ENCODE results near the gene XPNPEP2.

XPNPEP2 gene

GRCh38 chrX:129791961-129792570, 53.3 kb downstream of the XPNPEP2 start:
- Histone ChIP-seq H3K36me3 (ENCODE audit: control insufficient read depth in 5 of 5, insufficient read depth in 5 of 5, low read length in 5 of 5) (peaks cover 0 to 12% (median 0%) of the 10 kb centered on the region in 5 donors), H3K4me3 (ENCODE audit: low read depth in 1 of 5, low read length in 5 of 5) (no peak overlapping the region)

DNA sequence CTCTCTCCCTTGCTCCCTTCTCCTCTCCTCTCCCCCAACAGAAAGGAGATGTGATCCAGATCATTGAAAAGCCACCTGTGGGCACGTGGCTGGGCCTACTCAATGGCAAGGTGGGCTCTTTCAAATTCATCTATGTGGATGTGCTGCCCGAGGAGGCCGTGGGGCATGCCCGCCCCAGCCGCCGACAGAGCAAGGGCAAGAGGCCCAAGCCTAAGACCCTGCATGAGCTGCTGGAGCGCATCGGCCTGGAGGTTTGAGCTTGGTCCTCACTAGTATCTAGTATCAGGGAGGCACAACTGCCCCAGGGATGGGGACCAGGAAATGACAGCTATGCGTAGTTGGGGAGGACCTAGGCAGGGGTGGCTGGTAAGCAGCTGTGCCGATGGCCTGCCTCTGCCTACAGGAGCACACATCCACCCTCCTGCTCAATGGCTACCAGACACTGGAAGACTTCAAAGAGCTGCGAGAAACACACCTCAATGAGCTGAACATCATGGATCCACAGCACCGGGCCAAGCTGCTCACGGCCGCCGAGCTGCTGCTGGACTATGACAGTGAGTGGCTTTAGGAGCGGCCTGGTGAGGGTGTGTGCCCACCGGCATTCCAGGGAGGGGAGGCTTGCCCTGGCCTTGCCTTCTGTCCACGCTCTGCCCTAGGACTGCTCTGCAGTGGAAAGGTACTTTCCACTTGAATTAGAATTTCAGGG, 54.0 kb downstream of the XPNPEP2 start:
- peaks cover 0 to 3% (median 0%) of the 10 kb centered on the region in 5 donors for H3K9me3 ChIP-seq (ENCODE audit: control insufficient read depth in 5 of 5, low read length in 5 of 5)
- H3K4me1 ChIP-seq (ENCODE audit: control insufficient read depth in 5 of 5, insufficient read depth in 5 of 5, low read length in 5 of 5), result peaks cover 0 to 3% (median 3%) of the 10 kb centered on the region in 5 donors
- peaks cover 0 to 12% (median 0%) of the 10 kb centered on the region in 5 donors for H3K36me3 ChIP-seq (ENCODE audit: control insufficient read depth in 5 of 5, insufficient read depth in 5 of 5, low read length in 5 of 5)
- no peak overlapping the region for H3K27ac ChIP-seq (ENCODE audit: low read depth, low read length)
- no peak overlapping the region for H3K9ac ChIP-seq (ENCODE audit: low read length in 5 of 5)
- H3K27me3 ChIP-seq (ENCODE audit: control insufficient read depth in 5 of 5, insufficient read depth in 4 of 5, low read length in 5 of 5), result peaks cover 3 to 22% (median 7%) of the 10 kb centered on the region in 5 donors
- no peak overlapping the region for H3K4me3 ChIP-seq (ENCODE audit: low read depth in 1 of 5, low read length in 5 of 5)

More at GRCh38 chrX:129791961-129792570, 53.3 kb downstream of the XPNPEP2 start:
- Histone ChIP-seq H3K9me3 (ENCODE audit: control insufficient read depth in 5 of 5, low read length in 5 of 5) (peaks cover 0 to 3% (median 0%) of the 10 kb centered on the region in 5 donors), H3K4me1 (ENCODE audit: control insufficient read depth in 5 of 5, insufficient read depth in 5 of 5, low read length in 5 of 5) (peaks cover 0 to 3% (median 3%) of the 10 kb centered on the region in 5 donors), H3K27ac (ENCODE audit: low read depth, low read length) (no peak overlapping the region), H3K9ac (ENCODE audit: low read length in 5 of 5) (no peak overlapping the region), H3K27me3 (ENCODE audit: control insufficient read depth in 5 of 5, insufficient read depth in 4 of 5, low read length in 5 of 5) (peaks cover 3 to 22% (median 7%) of the 10 kb centered on the region in 5 donors)

GRCh38 chrX:129793604-129794191, 54.9 kb downstream of the XPNPEP2 start:
- H3K4me3 ChIP-seq (ENCODE audit: low read depth in 1 of 5, low read length in 5 of 5), result no peak overlapping the region
- H3K9ac ChIP-seq (ENCODE audit: low read length in 5 of 5), result no peak overlapping the region
- peaks cover 3 to 22% (median 7%) of the 10 kb centered on the region in 5 donors for H3K27me3 ChIP-seq (ENCODE audit: control insufficient read depth in 5 of 5, insufficient read depth in 4 of 5, low read length in 5 of 5)
- H3K36me3 ChIP-seq (ENCODE audit: control insufficient read depth in 5 of 5, insufficient read depth in 5 of 5, low read length in 5 of 5), result peaks cover 0 to 12% (median 0%) of the 10 kb centered on the region in 5 donors
- H3K27ac ChIP-seq (ENCODE audit: low read depth, low read length), result no peak overlapping the region
- H3K9me3 ChIP-seq (ENCODE audit: control insufficient read depth in 5 of 5, low read length in 5 of 5), result peaks cover 0 to 3% (median 0%) of the 10 kb centered on the region in 5 donors
- peaks cover 0 to 3% (median 3%) of the 10 kb centered on the region in 5 donors for H3K4me1 ChIP-seq (ENCODE audit: control insufficient read depth in 5 of 5, insufficient read depth in 5 of 5, low read length in 5 of 5)

GRCh38 chrX:129795584-129795983, 56.8 kb downstream of the XPNPEP2 start:
- H3K27me3 ChIP-seq (ENCODE audit: control insufficient read depth in 5 of 5, insufficient read depth in 4 of 5, low read length in 5 of 5), result peaks cover 3 to 22% (median 7%) of the 10 kb centered on the region in 5 donors
- no peak overlapping the region for H3K27ac ChIP-seq (ENCODE audit: low read depth, low read length)
- no peak overlapping the region for H3K9ac ChIP-seq (ENCODE audit: low read length in 5 of 5)
- no peak overlapping the region for H3K4me3 ChIP-seq (ENCODE audit: low read depth in 1 of 5, low read length in 5 of 5)
- peaks cover 0 to 3% (median 3%) of the 10 kb centered on the region in 5 donors for H3K4me1 ChIP-seq (ENCODE audit: control insufficient read depth in 5 of 5, insufficient read depth in 5 of 5, low read length in 5 of 5)
- peaks cover 0 to 12% (median 0%) of the 10 kb centered on the region in 5 donors for H3K36me3 ChIP-seq (ENCODE audit: control insufficient read depth in 5 of 5, insufficient read depth in 5 of 5, low read length in 5 of 5)
- peaks cover 0 to 3% (median 0%) of the 10 kb centered on the region in 5 donors for H3K9me3 ChIP-seq (ENCODE audit: control insufficient read depth in 5 of 5, low read length in 5 of 5)

GRCh38 chrX:129797251-129797906, 58.6 kb downstream of the XPNPEP2 start:
- Histone ChIP-seq H3K4me3 (ENCODE audit: low read depth in 1 of 5, low read length in 5 of 5) (no peak overlapping the region), H3K27me3 (ENCODE audit: control insufficient read depth in 5 of 5, insufficient read depth in 4 of 5, low read length in 5 of 5) (peaks cover 0 to 17% (median 7%) of the 10 kb centered on the region in 5 donors), H3K36me3 (ENCODE audit: control insufficient read depth in 5 of 5, insufficient read depth in 5 of 5, low read length in 5 of 5) (peaks cover 0 to 12% (median 0%) of the 10 kb centered on the region in 5 donors), H3K9ac (ENCODE audit: low read length in 5 of 5) (no peak overlapping the region), H3K4me1 (ENCODE audit: control insufficient read depth in 5 of 5, insufficient read depth in 5 of 5, low read length in 5 of 5) (no peaks in the 10 kb centered on the region), H3K9me3 (ENCODE audit: control insufficient read depth in 5 of 5, low read length in 5 of 5) (no peaks in the 10 kb centered on the region), H3K27ac (ENCODE audit: low read depth, low read length) (no peak overlapping the region)

- Histone ChIP-seq H3K4me1 (ENCODE audit: control insufficient read depth in 5 of 5, insufficient read depth in 5 of 5, low read length in 5 of 5) (peaks cover 0 to 5% (median 0%) of the 10 kb centered on the region in 5 donors), H3K36me3 (ENCODE audit: control insufficient read depth in 5 of 5, insufficient read depth in 5 of 5, low read length in 5 of 5) (peaks cover 0 to 4% (median 0%) of the 10 kb centered on the region in 5 donors), H3K4me3 (ENCODE audit: low read depth in 1 of 5, low read length in 5 of 5) (no peak overlapping the region), H3K27me3 (ENCODE audit: control insufficient read depth in 5 of 5, insufficient read depth in 4 of 5, low read length in 5 of 5) (peaks cover 0 to 9% (median 7%) of the 10 kb centered on the region in 5 donors), H3K9me3 (ENCODE audit: control insufficient read depth in 5 of 5, low read length in 5 of 5) (no peaks in the 10 kb centered on the region), H3K27ac (ENCODE audit: low read depth, low read length) (no peak overlapping the region), H3K9ac (ENCODE audit: low read length in 5 of 5) (no peak overlapping the region)
Measured at GRCh38 chrX:129798456-129798855, 59.7 kb downstream of the XPNPEP2 start.

DNA sequence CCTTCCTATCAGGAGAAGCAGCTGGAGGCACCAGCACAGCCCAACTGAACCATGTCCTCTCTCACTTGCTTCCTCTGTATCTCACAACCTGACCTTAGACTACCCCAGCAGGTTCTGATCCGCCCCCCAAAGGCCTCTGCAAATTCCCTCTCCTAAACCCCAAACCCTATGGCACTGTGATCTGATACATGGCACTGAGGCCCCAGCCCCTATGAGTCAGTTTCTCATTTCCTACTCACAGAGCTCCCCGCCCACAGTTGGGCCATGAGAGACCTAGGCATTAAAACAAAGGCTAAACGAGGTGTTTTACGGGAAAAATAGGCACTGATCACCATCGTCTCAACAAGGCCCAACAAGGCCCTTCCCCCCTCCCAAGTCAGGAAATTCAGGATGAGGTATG, 60.1 kb downstream of the XPNPEP2 start:
- Histone ChIP-seq H3K9me3 (ENCODE audit: control insufficient read depth in 5 of 5, low read length in 5 of 5) (no peaks in the 10 kb centered on the region), H3K27me3 (ENCODE audit: control insufficient read depth in 5 of 5, insufficient read depth in 4 of 5, low read length in 5 of 5) (peaks cover 0 to 9% (median 7%) of the 10 kb centered on the region in 5 donors), H3K36me3 (ENCODE audit: control insufficient read depth in 5 of 5, insufficient read depth in 5 of 5, low read length in 5 of 5) (no peaks in the 10 kb centered on the region), H3K9ac (ENCODE audit: low read length in 5 of 5) (no peak overlapping the region), H3K4me1 (ENCODE audit: control insufficient read depth in 5 of 5, insufficient read depth in 5 of 5, low read length in 5 of 5) (peaks cover 0 to 5% (median 0%) of the 10 kb centered on the region in 5 donors), H3K27ac (ENCODE audit: low read depth, low read length) (no peak overlapping the region), H3K4me3 (ENCODE audit: low read depth in 1 of 5, low read length in 5 of 5) (no peak overlapping the region)

DNA sequence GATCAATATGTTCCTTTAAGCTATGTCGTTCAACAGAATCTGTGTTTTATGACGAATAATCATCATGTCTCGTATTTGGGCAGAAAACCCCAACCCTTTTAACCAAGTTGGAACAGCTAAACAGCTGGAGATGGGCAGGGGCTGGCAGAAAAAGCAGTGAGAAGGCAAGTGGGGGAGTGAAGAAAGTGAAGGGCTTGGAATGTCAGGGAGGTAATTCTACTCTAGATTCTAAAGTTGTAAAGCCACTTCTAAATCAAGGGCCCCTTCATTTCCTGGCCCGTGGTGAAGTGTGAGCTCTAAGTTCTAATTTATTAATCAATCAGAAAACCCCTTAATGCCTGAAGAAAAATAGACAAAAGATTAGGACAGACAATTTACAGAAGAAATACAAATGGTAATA, 61.4 kb downstream of the XPNPEP2 start:
- H3K36me3 ChIP-seq (ENCODE audit: control insufficient read depth in 5 of 5, insufficient read depth in 5 of 5, low read length in 5 of 5), result peaks cover 0 to 4% (median 2%) of the 10 kb centered on the region in 5 donors
- no peak overlapping the region for H3K4me3 ChIP-seq (ENCODE audit: low read depth in 1 of 5, low read length in 5 of 5)
- H3K27ac ChIP-seq (ENCODE audit: low read depth, low read length), result no peak overlapping the region
- H3K27me3 ChIP-seq (ENCODE audit: control insufficient read depth in 5 of 5, insufficient read depth in 4 of 5, low read length in 5 of 5), result peaks cover 0 to 6% (median 2%) of the 10 kb centered on the region in 5 donors
- no peaks in the 10 kb centered on the region for H3K9me3 ChIP-seq (ENCODE audit: control insufficient read depth in 5 of 5, low read length in 5 of 5)
- peaks cover 0 to 5% (median 0%) of the 10 kb centered on the region in 5 donors for H3K4me1 ChIP-seq (ENCODE audit: control insufficient read depth in 5 of 5, insufficient read depth in 5 of 5, low read length in 5 of 5)
- no peak overlapping the region for H3K9ac ChIP-seq (ENCODE audit: low read length in 5 of 5)

- H3K36me3 ChIP-seq (ENCODE audit: control insufficient read depth in 5 of 5, insufficient read depth in 5 of 5, low read length in 5 of 5), result peaks cover 0 to 16% (median 13%) of the 10 kb centered on the region in 5 donors
- no peaks in the 10 kb centered on the region for H3K9me3 ChIP-seq (ENCODE audit: control insufficient read depth in 5 of 5, low read length in 5 of 5)
- peaks cover 0 to 3% (median 2%) of the 10 kb centered on the region in 5 donors for H3K27me3 ChIP-seq (ENCODE audit: control insufficient read depth in 5 of 5, insufficient read depth in 4 of 5, low read length in 5 of 5)
- no peak overlapping the region for H3K4me3 ChIP-seq (ENCODE audit: low read depth in 1 of 5, low read length in 5 of 5)
- H3K9ac ChIP-seq (ENCODE audit: low read length in 5 of 5), result no peak overlapping the region
- H3K4me1 ChIP-seq (ENCODE audit: control insufficient read depth in 5 of 5, insufficient read depth in 5 of 5, low read length in 5 of 5), result peaks cover 0 to 5% (median 0%) of the 10 kb centered on the region in 5 donors
- H3K27ac ChIP-seq (ENCODE audit: low read depth, low read length), result no peak overlapping the region
Measured at GRCh38 chrX:129802863-129803262, 64.1 kb downstream of the XPNPEP2 start.

Measured in subcutaneous abdominal adipose tissue (tissue), 5 donors.